Measurements from ENCODE around the gene SON.
"Not testable (repeated sequence)": the region's sequence is repeated elsewhere in the genome, so short reads cannot be mapped to it uniquely, and the experiment has no call there.

Gene SON, protein sequence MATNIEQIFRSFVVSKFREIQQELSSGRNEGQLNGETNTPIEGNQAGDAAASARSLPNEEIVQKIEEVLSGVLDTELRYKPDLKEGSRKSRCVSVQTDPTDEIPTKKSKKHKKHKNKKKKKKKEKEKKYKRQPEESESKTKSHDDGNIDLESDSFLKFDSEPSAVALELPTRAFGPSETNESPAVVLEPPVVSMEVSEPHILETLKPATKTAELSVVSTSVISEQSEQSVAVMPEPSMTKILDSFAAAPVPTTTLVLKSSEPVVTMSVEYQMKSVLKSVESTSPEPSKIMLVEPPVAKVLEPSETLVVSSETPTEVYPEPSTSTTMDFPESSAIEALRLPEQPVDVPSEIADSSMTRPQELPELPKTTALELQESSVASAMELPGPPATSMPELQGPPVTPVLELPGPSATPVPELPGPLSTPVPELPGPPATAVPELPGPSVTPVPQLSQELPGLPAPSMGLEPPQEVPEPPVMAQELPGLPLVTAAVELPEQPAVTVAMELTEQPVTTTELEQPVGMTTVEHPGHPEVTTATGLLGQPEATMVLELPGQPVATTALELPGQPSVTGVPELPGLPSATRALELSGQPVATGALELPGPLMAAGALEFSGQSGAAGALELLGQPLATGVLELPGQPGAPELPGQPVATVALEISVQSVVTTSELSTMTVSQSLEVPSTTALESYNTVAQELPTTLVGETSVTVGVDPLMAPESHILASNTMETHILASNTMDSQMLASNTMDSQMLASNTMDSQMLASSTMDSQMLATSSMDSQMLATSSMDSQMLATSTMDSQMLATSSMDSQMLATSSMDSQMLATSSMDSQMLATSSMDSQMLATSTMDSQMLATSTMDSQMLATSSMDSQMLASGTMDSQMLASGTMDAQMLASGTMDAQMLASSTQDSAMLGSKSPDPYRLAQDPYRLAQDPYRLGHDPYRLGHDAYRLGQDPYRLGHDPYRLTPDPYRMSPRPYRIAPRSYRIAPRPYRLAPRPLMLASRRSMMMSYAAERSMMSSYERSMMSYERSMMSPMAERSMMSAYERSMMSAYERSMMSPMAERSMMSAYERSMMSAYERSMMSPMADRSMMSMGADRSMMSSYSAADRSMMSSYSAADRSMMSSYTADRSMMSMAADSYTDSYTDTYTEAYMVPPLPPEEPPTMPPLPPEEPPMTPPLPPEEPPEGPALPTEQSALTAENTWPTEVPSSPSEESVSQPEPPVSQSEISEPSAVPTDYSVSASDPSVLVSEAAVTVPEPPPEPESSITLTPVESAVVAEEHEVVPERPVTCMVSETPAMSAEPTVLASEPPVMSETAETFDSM (N-terminal part only)

DNA sequence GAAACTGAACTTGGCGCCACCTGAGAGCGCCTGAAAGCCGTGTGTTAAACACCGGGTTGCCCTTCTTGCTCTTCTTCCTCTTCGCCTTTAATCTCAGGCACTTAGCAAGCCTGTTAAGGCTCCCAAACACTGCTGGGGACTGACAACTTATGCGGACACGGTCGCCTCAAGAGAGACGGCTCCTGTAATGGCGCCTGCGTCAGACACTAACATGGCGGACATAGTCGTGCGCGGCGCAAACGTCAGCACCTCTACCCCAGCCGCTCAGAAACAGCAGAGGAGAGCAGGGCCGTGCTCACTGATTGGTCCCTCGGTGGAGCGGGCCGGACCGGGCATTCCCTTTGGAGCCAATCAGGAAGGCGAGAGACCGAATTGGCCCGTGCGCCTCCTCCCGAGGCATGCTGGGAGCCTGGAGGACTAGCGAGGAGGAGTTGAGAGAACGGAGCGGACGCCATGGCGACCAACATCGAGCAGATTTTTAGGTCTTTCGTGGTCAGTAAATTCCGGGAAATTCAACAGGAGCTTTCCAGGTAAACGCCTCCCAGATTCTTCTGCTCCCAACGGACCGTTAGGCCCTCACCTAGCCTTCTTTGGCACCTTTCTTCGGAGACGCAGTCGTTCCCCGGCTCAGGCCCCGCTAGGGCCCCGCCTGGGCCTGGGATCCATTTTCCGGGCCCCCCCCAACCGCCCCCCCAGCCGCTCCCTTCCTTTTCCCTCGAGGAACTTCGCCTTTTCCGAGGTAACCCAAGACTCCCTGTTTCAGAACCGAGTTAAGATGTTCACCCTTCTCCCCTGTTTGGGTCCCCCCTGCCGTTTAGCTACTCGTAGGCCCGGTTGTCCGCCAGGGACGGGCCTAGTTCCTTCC is at the start of gene SON:
Gene SON, plus strand, starts transcription at position 399 of the 865 bp plus-strand sequence. Its CDS starts 55 bp downstream, at position 454.
- DNase-seq (ENCODE audit: low read depth), result peak; percentile 96

- no peak for DNase-seq (ENCODE audit: low read depth)
These were observed 49.1 kb upstream of the SON start for GRCh38 chr21:33493756-33494155.

GRCh38 chr21:33495743-33496142 is 47.1 kb upstream of the SON start:
- no peak for DNase-seq (ENCODE audit: low read depth)

DNA sequence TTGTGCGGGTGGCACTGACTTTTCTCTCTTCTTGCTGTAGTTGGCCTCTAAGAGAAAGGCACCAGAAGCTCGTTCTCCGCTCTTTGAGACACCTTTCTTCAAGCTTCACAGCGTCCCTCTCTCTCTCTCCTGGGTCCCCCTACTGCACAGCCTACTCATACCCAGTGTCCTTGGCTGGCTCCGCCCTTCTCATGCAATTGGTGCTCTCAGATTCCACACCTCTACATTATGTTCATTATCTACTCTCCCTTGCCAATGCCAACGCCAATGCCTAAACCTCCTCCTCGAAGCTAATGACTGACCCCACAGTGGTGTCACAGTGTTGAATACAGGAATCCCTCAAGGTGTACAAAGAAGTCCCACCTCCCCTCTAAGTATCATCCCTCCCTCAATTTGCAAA is 46.5 kb upstream of the SON start:
- no peak for DNase-seq (ENCODE audit: low read depth)

GRCh38 chr21:33505833-33506232 is 37.0 kb upstream of the SON start:
- DNase-seq (ENCODE audit: low read depth), result no peak

- DNase-seq (ENCODE audit: low read depth), result not testable (repeated sequence)
These were observed 35.8 kb upstream of the SON start for GRCh38 chr21:33507003-33507402.

DNA sequence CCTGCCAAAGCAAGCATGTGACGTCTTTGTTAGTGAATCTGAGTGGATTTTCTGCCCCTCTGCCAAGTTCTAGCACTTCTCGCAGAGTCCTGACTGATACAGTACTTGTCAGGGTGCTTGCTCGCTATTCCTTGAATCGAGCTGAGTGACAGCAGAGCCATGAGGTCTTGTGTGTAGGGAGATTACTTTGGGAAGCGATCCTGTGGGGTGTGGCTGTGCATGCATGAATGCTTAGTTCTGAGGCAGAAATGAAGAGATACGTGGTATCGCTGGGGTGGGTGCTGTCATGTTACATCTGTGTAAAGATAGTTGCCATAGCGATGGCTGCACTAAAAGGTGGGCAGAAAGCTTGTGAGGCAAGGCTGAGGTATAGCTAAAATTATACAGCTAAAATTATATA is 32.0 kb upstream of the SON start:
- DNase-seq (ENCODE audit: low read depth), result no peak

DNA sequence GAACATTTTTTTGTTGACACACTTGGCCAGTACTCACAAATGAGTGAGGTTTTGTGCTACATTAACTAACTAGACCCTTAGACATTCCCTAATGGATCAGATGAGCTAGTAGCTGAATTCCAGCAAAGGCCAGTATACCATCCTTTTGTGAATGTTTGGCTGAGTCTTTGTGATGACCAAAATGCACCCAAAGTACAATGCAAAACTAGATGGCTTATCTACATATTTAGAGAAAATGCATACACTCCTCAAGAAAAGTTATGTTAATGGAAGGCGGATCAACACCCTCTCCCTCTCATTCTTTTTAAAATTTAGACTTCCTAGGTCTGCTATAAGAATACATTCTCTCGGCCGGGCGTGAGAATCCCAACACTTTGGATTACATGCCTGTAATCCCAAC is 31.2 kb upstream of the SON start:
- no peak for DNase-seq (ENCODE audit: low read depth)

- DNase-seq (ENCODE audit: low read depth), result no peak
These were observed 30.4 kb upstream of the SON start for GRCh38 chr21:33512481-33512880.

DNA sequence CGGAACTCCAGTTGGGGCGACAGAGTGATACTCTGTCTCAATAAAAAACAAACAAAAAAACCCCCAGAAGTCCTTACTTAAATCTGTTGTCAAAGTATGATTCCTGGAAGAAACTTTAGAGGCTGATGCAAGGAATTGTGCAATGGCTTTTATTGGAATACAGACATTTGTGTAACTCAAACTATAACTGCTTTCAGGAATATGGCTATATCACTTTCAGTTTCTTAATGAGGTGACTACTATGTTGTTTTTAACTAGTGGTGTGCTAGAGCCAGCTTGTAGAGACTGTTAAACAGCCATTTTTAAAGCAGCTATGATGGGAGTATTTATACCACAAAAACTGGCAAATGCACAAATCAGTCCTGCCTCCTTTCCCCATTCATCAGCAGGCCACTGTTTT is 28.6 kb upstream of the SON start:
- DNase-seq (ENCODE audit: low read depth), result no peak

DNA sequence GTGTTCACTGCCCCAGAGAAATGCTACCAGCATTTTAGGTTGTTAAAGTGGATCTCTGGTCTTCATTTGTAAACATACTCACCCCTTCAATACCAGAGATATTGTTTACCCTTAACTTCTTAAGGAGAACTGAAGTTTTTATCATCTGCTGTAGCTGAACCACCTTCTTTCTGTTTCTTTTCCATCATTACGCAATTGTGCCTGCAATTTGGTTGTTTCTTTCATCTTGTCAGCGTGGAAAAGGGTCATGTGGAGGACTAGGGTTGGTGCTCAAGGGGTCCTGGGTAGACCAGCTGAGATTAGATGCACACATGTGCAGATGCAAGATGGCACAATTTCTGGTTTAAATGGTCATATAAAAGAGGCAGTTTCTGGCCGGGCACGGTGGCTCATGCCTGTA is 23.9 kb upstream of the SON start:
- DNase-seq (ENCODE audit: low read depth), result no peak

DNA sequence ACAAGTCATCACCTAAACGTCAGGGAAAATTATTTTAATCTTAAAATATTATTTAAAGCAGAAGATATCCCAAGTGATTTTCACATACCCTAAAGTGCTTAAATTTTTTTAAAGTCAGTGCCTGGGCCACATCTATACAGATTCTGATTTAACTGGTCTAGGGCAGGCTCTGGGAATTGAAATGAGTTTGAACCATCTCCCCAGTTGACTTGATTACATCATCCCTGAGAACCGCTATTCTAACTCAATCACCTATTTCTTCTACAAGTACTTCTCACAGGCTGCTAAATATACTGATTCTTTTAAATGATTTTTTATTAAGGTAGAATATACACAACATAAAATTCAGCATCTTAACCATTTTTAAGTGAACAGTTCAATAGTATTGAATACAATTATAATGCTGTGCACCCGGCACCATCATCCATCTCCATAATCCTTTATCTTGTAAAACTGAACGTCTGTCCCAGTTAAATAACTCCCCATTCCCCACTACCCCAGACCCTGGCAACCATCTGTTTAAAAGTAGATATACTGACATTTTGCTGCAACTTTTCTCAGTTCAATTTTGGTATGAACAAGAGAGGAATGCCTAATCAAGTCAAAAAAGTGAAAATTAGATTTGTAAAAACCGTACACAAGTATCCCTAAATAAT is 20.4 kb upstream of the SON start:
- DNase-seq (ENCODE audit: low read depth), result no peak

- no peak for DNase-seq (ENCODE audit: low read depth)
These were observed 19.9 kb upstream of the SON start for GRCh38 chr21:33522953-33523349.

GRCh38 chr21:33531007-33531406 is 11.8 kb upstream of the SON start:
- DNase-seq (ENCODE audit: low read depth), result no peak

- DNase-seq (ENCODE audit: low read depth), result no peak
These were observed 5.6 kb upstream of the SON start for GRCh38 chr21:33537212-33537611.

GRCh38 chr21:33539616-33540015 is 3.2 kb upstream of the SON start:
- DNase-seq (ENCODE audit: low read depth), result no peak

DNA sequence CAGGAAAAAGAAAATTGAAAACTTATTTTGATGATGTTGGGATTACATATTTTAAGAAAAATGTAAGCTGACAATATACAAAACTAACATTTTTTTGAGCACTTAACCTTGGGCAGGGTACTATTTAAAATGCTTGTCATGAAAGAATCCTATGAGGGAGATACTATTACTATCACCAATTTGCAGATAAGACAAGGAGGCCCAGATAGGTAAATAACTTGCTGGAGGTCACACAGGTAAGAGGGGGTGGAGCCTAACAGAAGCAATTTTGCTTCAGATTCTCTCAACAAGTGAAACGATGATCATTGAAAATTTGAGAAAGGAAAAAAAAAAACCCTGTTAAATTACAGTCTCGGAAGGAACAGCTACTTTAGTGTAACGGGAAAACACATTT is 2.1 kb upstream of the SON start:
- DNase-seq (ENCODE audit: low read depth), result no peak

DNA sequence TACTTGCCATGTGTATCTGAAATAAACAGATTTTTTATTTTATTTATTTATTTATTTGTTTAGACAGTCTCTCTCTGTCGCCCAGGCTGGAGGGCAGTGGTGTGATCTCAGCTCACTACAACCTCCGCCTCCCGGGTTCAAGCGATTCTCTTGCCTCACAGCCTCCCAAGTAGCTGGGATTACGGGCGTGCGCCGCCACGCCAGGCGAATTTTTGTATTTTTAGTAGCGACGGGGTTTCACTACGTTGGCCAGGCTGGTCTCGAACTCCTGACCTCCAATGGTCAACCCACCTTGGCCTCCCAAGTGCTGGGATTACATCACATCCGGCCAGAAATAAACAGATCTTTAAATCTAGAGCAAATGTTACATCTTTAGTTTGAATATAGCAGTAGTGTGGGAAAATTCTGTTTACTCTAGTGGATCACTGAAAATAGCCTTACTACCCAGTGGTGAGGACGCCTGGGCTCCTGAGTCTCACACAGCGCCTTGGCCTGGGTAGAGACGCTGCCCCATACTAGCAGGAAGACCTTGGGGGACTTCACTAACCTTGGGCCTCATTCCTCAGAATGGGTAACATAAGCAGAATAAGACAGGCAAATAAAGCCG is 1.6 kb upstream of the SON start:
- peak; percentile 6 for DNase-seq (ENCODE audit: low read depth)

- peak; percentile 79 for DNase-seq (ENCODE audit: low read depth)
These were observed 840 bp upstream of the SON start, which contains the start of gene GART for GRCh38 chr21:33541756-33542639. GART (minus strand) TSS chr21:33542117; CDS start chr21:33539315, 2,802 bp downstream.
